Measurements from ENCODE around the gene TRAPPC2B. TPM values are rescaled to one million over a fixed set of nuclear protein-coding genes. Genes with fewer than 3 reads are reported as not detected.

Gene TRAPPC2B
- total RNA-seq, 1 experiment from 2014 or later = 16.1 TPM

- Histone ChIP-seq H3K4me1 (ENCODE audit: insufficient read depth, low read length) (peaks cover 20% of the 10 kb centered on the region), H3K27ac (ENCODE audit: low read length) (no peak overlapping the region), H3K36me3 (ENCODE audit: low read depth, low read length) (peaks cover 42% of the 10 kb centered on the region), H3K79me2 (ENCODE audit: low read length) (peaks cover 34% of the 10 kb centered on the region), H3K9me3 (ENCODE audit: low read length) (no peaks in the 10 kb centered on the region), H3K4me3 (ENCODE audit: low read length) (peak overlapping the region; percentile 91), H3F3A (ENCODE audit: low read length, unreplicated experiment) (no peaks in the 10 kb centered on the region), H3K27me3 (ENCODE audit: low read length) (no peaks in the 10 kb centered on the region), H3K9ac (ENCODE audit: low read length) (peak overlapping the region; percentile 88), H4K20me1 (ENCODE audit: low read length) (no peaks in the 10 kb centered on the region), H3K4me2 (ENCODE audit: low read length) (peak overlapping the region; percentile 94), H2AFZ (ENCODE audit: low read length) (peak overlapping the region; percentile 90), H3K9me2 (replicated peaks; ENCODE audit: low read length) (no peaks in the 10 kb centered on the region)
- no peak for DNase-seq
- TF ChIP-seq EZH2 (IDR thresholded peaks at IDR 0.05; ENCODE audit: low read length, unreplicated experiment) = no peak
- TF ChIP-seq, protein P1, sequence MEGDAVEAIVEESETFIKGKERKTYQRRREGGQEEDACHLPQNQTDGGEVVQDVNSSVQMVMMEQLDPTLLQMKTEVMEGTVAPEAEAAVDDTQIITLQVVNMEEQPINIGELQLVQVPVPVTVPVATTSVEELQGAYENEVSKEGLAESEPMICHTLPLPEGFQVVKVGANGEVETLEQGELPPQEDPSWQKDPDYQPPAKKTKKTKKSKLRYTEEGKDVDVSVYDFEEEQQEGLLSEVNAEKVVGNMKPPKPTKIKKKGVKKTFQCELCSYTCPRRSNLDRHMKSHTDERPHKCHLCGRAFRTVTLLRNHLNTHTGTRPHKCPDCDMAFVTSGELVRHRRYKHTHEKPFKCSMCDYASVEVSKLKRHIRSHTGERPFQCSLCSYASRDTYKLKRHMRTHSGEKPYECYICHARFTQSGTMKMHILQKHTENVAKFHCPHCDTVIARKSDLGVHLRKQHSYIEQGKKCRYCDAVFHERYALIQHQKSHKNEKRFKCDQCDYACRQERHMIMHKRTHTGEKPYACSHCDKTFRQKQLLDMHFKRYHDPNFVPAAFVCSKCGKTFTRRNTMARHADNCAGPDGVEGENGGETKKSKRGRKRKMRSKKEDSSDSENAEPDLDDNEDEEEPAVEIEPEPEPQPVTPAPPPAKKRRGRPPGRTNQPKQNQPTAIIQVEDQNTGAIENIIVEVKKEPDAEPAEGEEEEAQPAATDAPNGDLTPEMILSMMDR (conservative IDR thresholded peaks at IDR 0.05; ENCODE audit: low read depth, low read length) = peak; percentile 32; the same call in 1 of the 2 replicates
- no peak for TF ChIP-seq EZH2phosphoT487 (IDR thresholded peaks at IDR 0.05; ENCODE audit: borderline replicate concordance, low read length)
- CTCF ChIA-PET = no interaction called here
- no TSS peak for BruUV-seq (replicated peaks)
- intact Hi-C loops (cut with micrococcal nuclease) = loop anchor here (1.0 kb wide), 4 partner anchors 11 to 248 kb away; partner anchors contain the start of genes TRAPPC2B, ZNF460, ZNF547 and ZNF805
- POLR2A ChIA-PET (ENCODE audit: unreplicated experiment) = no interaction called here
- ATAC-seq = peak; percentile 24
These were observed 11.5 kb upstream of the TRAPPC2B start for GRCh38 chr19:57351867-57352266.

DNA sequence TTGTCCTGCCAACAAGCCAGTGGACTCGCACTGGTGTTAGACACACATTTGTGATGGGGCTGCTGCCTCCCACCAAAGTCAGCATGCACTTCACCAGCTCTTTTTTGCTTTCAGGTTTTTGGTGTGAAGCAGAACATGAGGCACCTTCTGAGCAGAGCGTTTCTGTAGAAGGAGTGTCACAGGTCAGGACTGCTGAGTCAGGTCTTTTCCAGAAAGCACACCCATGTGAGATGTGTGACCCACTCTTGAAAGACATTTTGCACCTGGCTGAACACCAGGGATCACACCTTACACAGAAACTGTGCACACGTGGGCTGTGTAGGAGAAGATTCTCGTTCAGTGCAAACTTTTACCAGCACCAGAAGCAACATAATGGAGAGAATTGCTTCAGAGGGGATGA lies 7.4 kb upstream of the TRAPPC2B start:
- TF ChIP-seq, protein P1 (conservative IDR thresholded peaks at IDR 0.05; ENCODE audit: low read depth, low read length) = no peak
- TF ChIP-seq EZH2phosphoT487 (IDR thresholded peaks at IDR 0.05; ENCODE audit: borderline replicate concordance, low read length) = no peak
- no peak for TF ChIP-seq EZH2 (IDR thresholded peaks at IDR 0.05; ENCODE audit: low read length, unreplicated experiment)
- Histone ChIP-seq H3K27me3 (ENCODE audit: low read length) (no peaks in the 10 kb centered on the region), H3K9me3 (ENCODE audit: low read length) (no peaks in the 10 kb centered on the region), H3K4me2 (ENCODE audit: low read length) (no peak overlapping the region), H3K36me3 (ENCODE audit: low read depth, low read length) (peaks cover 68% of the 10 kb centered on the region), H3K4me3 (ENCODE audit: low read length) (no peak overlapping the region), H3K4me1 (ENCODE audit: insufficient read depth, low read length) (peaks cover 15% of the 10 kb centered on the region), H3K27ac (ENCODE audit: low read length) (no peak overlapping the region), H3K79me2 (ENCODE audit: low read length) (peaks cover 39% of the 10 kb centered on the region), H3K9ac (ENCODE audit: low read length) (no peak overlapping the region), H3F3A (ENCODE audit: low read length, unreplicated experiment) (no peaks in the 10 kb centered on the region), H3K9me2 (replicated peaks; ENCODE audit: low read length) (no peaks in the 10 kb centered on the region), H4K20me1 (ENCODE audit: low read length) (no peaks in the 10 kb centered on the region), H2AFZ (ENCODE audit: low read length) (no peak overlapping the region)
- DNase-seq (no peak), ATAC-seq (no peak)
- intact Hi-C loops (cut with micrococcal nuclease) = no loop called here
- POLR2A ChIA-PET (ENCODE audit: unreplicated experiment) = no interaction called here
- CTCF ChIA-PET = no interaction called here
- BruUV-seq (replicated peaks) = no TSS peak

DNA sequence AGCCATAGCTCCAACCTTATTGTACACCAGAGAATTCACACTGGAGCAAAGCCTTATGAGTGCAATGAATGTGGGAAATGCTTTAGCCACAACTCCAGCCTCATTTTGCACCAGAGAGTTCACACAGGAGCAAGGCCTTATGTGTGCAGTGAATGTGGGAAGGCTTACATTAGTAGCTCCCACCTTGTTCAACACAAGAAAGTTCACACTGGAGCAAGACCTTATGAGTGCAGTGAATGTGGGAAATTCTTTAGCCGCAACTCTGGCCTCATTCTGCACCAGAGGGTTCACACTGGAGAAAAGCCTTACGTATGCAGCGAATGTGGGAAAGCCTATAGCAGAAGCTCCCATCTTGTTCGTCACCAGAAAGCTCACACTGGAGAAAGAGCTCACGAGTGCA lies 5.9 kb upstream of the TRAPPC2B start:
- intact Hi-C loops (cut with micrococcal nuclease) = no loop called here
- ChIA-PET POLR2A (ENCODE audit: unreplicated experiment) (no interaction called here), CTCF (no interaction called here)
- no peaks in the 10 kb centered on the region for H4K20me1 ChIP-seq (ENCODE audit: low read length)
- H3K27me3 ChIP-seq (ENCODE audit: low read length) = no peaks in the 10 kb centered on the region
- ATAC-seq (no peak), DNase-seq (no peak)
- H3K4me2 ChIP-seq (ENCODE audit: low read length) = no peak overlapping the region
- BruUV-seq (replicated peaks) = no TSS peak
- H3K79me2 ChIP-seq (ENCODE audit: low read length) = peaks cover 26% of the 10 kb centered on the region
- H3F3A ChIP-seq (ENCODE audit: low read length, unreplicated experiment) = no peaks in the 10 kb centered on the region
- no peaks in the 10 kb centered on the region for H3K9me3 ChIP-seq (ENCODE audit: low read length)
- H3K4me1 ChIP-seq (ENCODE audit: insufficient read depth, low read length) = peaks cover 10% of the 10 kb centered on the region
- H3K4me3 ChIP-seq (ENCODE audit: low read length) = no peak overlapping the region
- H2AFZ ChIP-seq (ENCODE audit: low read length) = no peak overlapping the region
- peaks cover 68% of the 10 kb centered on the region for H3K36me3 ChIP-seq (ENCODE audit: low read depth, low read length)
- no peak overlapping the region for H3K9ac ChIP-seq (ENCODE audit: low read length)
- TF ChIP-seq EZH2phosphoT487 (IDR thresholded peaks at IDR 0.05; ENCODE audit: borderline replicate concordance, low read length) (no peak), EZH2 (IDR thresholded peaks at IDR 0.05; ENCODE audit: low read length, unreplicated experiment) (no peak)
- TF ChIP-seq, protein P1 (conservative IDR thresholded peaks at IDR 0.05; ENCODE audit: low read depth, low read length) = no peak
- no peaks in the 10 kb centered on the region for H3K9me2 ChIP-seq (replicated peaks; ENCODE audit: low read length)
- no peak overlapping the region for H3K27ac ChIP-seq (ENCODE audit: low read length)

Data from PC-3 (cell line).